SK-N-SH treated with all-trans-retinoic acid at 6 μM for 48 hours (cell line): Measurements from ENCODE around the gene NKRF.

Experiments
- SNAI2 ChIP-seq: fragments of 250-450 bp; sonication (Bioruptor Pico); IDR thresholded peaks from 2 replicates; pipeline ENCODE4 v1.5.0; 2020; ENCODE audit warnings: mild to moderate bottlenecking, moderate library complexity
- ZFP3 ChIP-seq: fragments of 250-450 bp; sonication (Bioruptor Pico); IDR thresholded peaks from 2 replicates; pipeline ENCODE4 v1.5.0; 2020; ENCODE audit warnings: mild to moderate bottlenecking, moderate library complexity
- ZFP30 ChIP-seq: fragments of 450-650 bp; formaldehyde crosslinking; IDR thresholded peaks from 2 replicates; pipeline ENCODE4 v1.5.0; 2022; ENCODE audit warnings: mild to moderate bottlenecking, moderate library complexity
- TF ChIP-seq, protein P1 (sequence below): fragments of 250-450 bp; sonication (Bioruptor Pico); IDR thresholded peaks from 2 replicates; pipeline ENCODE4 v1.8.0; 2020; ENCODE audit warnings: mild to moderate bottlenecking, moderate library complexity, borderline replicate concordance
- TF ChIP-seq, protein P2 (sequence below): fragments of 250-450 bp; sonication (Bioruptor Pico); IDR thresholded peaks from 2 replicates; pipeline ENCODE4 v1.5.1; 2021; ENCODE audit warnings: mild to moderate bottlenecking, moderate library complexity

DNA sequence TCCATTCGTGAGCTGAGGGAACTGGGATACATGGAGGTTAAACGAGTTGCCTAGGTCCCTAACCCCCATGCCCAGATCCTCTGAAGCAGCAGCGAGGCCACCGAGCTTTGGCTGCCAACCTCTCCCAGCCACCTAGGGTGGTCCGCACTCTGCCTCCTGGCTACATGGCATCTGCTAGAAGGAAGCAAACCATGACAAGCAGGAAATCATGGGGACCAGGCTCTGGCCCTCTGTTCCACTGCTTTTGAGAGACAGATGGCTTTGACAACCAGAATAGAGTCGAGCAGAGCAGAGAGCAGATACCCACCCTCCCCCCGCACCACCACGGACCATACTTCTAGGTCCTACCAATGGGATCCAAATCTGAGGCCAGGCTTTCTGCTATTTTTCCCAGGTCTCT is 37.5 kb upstream of the NKRF start:
- TF ChIP-seq ZFP3 (CRISPR knock-in tag) (no peak), ZFP30 (CRISPR knock-in tag) (no peak), SNAI2 (CRISPR knock-in tag) (no peak)
- TF ChIP-seq, protein P1, sequence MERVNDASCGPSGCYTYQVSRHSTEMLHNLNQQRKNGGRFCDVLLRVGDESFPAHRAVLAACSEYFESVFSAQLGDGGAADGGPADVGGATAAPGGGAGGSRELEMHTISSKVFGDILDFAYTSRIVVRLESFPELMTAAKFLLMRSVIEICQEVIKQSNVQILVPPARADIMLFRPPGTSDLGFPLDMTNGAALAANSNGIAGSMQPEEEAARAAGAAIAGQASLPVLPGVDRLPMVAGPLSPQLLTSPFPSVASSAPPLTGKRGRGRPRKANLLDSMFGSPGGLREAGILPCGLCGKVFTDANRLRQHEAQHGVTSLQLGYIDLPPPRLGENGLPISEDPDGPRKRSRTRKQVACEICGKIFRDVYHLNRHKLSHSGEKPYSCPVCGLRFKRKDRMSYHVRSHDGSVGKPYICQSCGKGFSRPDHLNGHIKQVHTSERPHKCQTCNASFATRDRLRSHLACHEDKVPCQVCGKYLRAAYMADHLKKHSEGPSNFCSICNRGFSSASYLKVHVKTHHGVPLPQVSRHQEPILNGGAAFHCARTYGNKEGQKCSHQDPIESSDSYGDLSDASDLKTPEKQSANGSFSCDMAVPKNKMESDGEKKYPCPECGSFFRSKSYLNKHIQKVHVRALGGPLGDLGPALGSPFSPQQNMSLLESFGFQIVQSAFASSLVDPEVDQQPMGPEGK (CRISPR knock-in tag) = no peak
- TF ChIP-seq, protein P2, sequence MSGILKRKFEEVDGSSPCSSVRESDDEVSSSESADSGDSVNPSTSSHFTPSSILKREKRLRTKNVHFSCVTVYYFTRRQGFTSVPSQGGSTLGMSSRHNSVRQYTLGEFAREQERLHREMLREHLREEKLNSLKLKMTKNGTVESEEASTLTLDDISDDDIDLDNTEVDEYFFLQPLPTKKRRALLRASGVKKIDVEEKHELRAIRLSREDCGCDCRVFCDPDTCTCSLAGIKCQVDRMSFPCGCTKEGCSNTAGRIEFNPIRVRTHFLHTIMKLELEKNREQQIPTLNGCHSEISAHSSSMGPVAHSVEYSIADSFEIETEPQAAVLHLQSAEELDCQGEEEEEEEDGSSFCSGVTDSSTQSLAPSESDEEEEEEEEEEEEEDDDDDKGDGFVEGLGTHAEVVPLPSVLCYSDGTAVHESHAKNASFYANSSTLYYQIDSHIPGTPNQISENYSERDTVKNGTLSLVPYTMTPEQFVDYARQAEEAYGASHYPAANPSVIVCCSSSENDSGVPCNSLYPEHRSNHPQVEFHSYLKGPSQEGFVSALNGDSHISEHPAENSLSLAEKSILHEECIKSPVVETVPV = no peak
